Mucosa of rectum (tissue), 2 donors: ENCODE results near the gene MSI2.

Experiments used
- H3K27ac ChIP-seq, 2 donors: one replicate each; pipeline ENCODE4 v1.7.0; 2013; ENCODE audit warnings: inconsistent platforms in 2 of 2, low read depth in 2 of 2, low read length in 2 of 2
- H3K27me3 ChIP-seq, 2 donors: one replicate each; pipeline ENCODE4 v1.7.0; 2013; ENCODE audit warnings: low read length in 2 of 2; ENCODE audit not compliant: control insufficient read depth in 2 of 2, insufficient read depth in 2 of 2
- H3K36me3 ChIP-seq, 2 donors: one replicate each; pipeline ENCODE4 v1.7.0; 2013; ENCODE audit warnings: low read length in 2 of 2; ENCODE audit not compliant: control insufficient read depth in 2 of 2, insufficient read depth in 2 of 2
- H3K4me1 ChIP-seq, 2 donors: one replicate each; pipeline ENCODE4 v1.7.0; 2013; ENCODE audit warnings: low read length in 2 of 2, mild to moderate bottlenecking in 1 of 2; ENCODE audit not compliant: control insufficient read depth in 2 of 2, insufficient read depth in 2 of 2
- H3K4me3 ChIP-seq, 2 donors: one replicate each; pipeline ENCODE4 v1.7.0; 2013; ENCODE audit warnings: low read length in 2 of 2
- H3K9ac ChIP-seq, 2 donors: one replicate each; pipeline ENCODE4 v1.7.0; 2013; ENCODE audit warnings: low read length in 2 of 2, low read depth in 1 of 2, mild to moderate bottlenecking in 1 of 2
- H3K9me3 ChIP-seq, 2 donors: one replicate each; pipeline ENCODE4 v1.7.0; 2013; ENCODE audit warnings: low read length in 2 of 2; ENCODE audit not compliant: control insufficient read depth in 2 of 2
- donor health status: healthy.
- donor health status: Normal muscosa, but diverticular disease.

Gene MSI2

DNA sequence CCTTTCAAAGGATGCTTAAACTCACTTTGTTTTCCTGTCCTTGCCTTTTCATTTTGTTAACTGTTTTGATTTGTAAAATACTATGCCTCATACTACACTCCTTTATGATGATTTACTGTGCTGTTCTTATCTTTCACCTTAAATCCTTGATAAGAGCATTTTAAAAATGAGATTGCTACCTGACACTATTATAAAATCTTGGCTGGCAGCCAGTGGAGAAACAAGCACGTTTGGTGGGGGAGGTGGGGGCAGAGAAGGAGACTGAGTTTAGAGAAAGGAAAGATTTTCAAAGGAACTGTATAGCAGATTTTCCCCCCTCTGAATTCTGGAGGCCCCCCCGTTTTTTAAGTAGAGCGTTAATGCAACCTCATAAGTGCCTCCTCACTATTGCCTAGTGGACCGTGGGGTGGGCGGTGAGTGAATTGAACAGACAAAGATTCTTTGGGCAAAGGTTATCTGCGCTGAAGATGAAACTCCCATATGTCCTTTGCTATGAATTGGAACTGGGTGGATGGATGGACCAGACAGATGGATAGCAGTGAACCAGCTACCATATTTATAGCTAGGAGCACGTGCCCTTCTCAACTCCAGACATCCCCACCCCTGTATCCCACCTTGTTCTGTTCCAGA lies 288.6 kb downstream of the MSI2 start:
- Histone ChIP-seq H3K9ac (no peak overlapping the region), H3K4me3 (no peak overlapping the region), H3K4me1 (peaks cover 2 to 5% of the 10 kb centered on the region in 2 donors), H3K27ac (no peak overlapping the region), H3K9me3 (no peaks in the 10 kb centered on the region), H3K36me3 (no peaks in the 10 kb centered on the region), H3K27me3 (no peaks in the 10 kb centered on the region)

DNA sequence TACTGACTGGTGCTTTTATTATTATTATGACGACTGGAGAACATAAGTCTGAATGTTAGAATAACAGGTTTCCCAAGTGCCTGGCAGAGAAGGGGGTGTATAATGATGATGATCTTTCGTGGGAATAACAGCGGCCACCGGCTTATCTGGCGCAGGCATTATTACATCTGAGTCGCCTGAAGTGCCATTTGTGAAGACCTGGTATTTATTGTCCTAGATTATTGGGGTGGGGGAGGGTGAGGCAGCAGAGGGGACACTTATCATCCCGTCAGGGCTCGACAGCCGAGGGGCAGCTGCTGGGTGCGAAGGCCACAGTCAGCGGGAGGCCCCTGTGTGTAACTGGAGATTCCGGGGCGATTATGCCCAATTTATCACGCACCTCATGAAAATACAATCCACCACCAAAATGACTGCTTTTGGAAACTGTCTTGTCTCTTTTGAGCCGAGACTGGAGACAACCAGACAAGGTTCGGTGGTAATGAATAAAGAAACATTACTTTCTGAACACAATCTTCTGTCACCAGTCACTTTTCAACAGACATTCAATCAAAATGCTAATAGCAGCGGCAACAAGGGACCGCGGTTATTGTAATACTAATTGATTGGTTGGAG lies 289.5 kb downstream of the MSI2 start:
- no peak overlapping the region for H3K27ac ChIP-seq
- no peak overlapping the region for H3K4me3 ChIP-seq
- H3K4me1 ChIP-seq, result peaks cover 2 to 5% of the 10 kb centered on the region in 2 donors
- H3K9me3 ChIP-seq, result no peaks in the 10 kb centered on the region
- no peaks in the 10 kb centered on the region for H3K36me3 ChIP-seq
- no peak overlapping the region for H3K9ac ChIP-seq
- H3K27me3 ChIP-seq, result no peaks in the 10 kb centered on the region

DNA sequence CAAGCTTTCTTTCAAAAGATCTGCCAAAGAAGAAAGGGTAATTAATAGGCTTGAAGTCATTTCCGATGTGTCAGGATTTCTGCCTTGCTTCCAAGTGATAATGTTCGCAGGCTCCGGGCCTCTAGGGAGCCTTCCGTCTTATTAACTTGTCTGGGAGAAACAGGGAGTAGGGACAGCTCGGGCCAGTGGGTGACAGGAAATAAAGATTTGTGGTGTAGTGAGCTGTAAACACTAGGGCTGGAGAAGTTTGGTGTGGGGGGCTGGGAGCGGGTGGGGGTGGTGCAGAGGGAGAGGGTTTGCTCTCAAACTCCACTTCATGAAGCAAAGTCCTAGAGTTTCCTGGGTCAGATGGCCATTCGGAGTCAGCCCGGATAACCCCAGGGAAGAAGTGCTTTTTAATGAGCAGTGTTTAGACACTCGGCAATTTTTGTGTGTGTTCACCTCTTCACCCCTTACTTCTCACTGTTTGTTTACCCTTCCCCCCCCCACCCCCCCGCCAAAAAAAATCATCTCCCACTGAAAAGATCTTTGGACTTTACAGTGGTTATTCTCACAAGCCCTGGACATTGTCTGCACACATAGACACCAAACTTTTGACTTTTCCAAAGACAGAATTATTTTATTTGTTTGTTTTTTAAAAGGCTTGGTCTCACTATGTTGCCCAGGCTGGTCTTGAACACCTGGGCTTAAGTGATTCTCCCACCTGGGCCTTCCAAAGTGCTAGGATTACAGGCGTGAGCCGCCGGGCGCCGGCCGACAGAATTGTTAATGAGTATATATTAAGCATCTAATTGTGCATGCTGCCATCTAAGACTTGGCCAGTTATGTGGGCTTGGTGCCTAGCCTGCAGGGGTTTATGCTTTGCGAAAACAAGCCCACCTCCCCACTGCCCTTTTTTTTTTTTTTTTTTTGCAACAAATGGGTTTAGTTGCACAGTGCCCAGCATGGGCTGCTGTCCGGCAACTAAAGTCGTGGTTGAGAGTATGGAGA lies 292.4 kb downstream of the MSI2 start:
- Histone ChIP-seq H3K9ac (no peak overlapping the region), H3K27me3 (no peaks in the 10 kb centered on the region), H3K36me3 (no peaks in the 10 kb centered on the region), H3K27ac (no peak overlapping the region), H3K4me3 (no peak overlapping the region), H3K4me1 (peaks cover 5 to 9% of the 10 kb centered on the region in 2 donors), H3K9me3 (no peaks in the 10 kb centered on the region)

DNA sequence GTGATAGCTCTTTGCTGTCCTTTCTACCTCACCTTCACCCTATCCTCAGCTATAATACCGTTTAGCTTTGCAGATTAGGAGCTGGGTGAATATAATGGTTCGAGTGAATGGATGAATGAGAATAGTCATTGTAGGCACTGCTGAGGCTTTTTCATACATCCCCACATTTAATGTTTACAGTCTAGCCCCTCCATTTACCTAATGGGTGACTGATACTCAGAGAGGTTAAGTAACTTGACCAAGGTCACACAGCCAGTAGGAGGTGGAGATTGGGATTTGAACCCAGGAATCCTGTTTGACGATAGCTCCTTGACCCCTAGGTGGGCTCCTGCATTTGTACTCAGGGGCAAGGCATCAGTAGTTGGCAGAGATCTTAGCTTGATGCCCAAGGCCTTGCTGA lies 293.1 kb downstream of the MSI2 start:
- Histone ChIP-seq H3K36me3 (no peaks in the 10 kb centered on the region), H3K27ac (no peak overlapping the region), H3K9ac (no peak overlapping the region), H3K9me3 (no peaks in the 10 kb centered on the region), H3K4me1 (peaks cover 3 to 9% of the 10 kb centered on the region in 2 donors), H3K27me3 (no peaks in the 10 kb centered on the region), H3K4me3 (no peak overlapping the region)

DNA sequence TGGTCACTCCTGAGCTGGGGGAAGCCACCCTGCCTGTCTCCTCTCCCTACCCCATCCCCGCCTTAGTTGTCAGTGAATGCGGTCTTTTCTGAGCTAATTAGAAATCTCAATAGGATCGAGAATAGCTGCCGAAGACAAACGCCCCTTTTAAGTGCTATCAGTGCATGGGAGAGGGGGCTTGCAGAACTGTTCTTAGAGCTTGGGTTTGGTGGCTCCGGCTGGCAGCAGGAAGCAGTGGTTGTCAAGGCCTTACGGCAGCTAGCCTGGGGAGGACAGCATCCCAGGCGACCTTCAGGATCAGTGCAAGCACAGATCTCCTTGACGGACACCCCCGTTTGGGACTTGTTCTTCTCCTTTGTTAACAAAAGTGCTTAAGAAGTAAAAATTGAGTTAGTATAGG lies 293.7 kb downstream of the MSI2 start:
- Histone ChIP-seq H3K9me3 (no peaks in the 10 kb centered on the region), H3K4me3 (no peak overlapping the region), H3K27ac (no peak overlapping the region), H3K4me1 (peaks cover 0 to 9% of the 10 kb centered on the region in 2 donors), H3K9ac (no peak overlapping the region), H3K27me3 (no peaks in the 10 kb centered on the region), H3K36me3 (no peaks in the 10 kb centered on the region)

DNA sequence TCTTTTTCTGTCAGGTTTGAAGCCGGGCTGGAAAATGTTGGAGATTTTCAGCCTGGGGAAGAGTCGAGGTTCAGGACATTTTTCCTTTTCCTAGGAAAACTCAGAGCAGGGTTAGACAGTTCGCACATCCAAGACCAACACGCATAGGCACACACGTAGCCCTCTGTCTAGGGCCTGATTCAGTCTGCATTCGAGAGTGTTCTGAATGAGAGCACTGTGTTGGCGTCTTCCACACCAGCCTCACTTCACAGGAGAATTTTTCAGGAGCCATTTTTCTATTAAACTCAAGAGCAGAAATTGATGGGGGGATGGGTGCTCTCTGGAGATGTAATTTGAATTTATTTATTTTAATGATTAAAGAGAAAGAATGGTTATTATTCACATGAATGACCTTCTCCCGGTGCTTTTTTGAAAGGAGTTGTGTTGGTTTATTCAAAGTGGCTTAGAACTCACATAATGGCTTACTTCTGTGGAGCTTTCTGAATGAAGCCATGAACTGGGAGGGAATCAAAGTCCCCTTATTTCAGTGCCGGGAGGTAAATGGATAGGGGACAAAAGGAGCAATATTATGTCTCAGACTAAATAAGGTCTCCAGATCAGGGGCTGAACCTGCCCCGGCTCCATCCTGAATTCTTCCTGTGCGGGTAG lies 294.5 kb downstream of the MSI2 start:
- Histone ChIP-seq H3K27me3 (no peaks in the 10 kb centered on the region), H3K4me3 (no peak overlapping the region), H3K36me3 (no peaks in the 10 kb centered on the region), H3K4me1 (peaks cover 0 to 9% of the 10 kb centered on the region in 2 donors), H3K27ac (peak overlapping the region in 1 of 2 donors; percentile 65), H3K9me3 (no peaks in the 10 kb centered on the region), H3K9ac (no peak overlapping the region)

DNA sequence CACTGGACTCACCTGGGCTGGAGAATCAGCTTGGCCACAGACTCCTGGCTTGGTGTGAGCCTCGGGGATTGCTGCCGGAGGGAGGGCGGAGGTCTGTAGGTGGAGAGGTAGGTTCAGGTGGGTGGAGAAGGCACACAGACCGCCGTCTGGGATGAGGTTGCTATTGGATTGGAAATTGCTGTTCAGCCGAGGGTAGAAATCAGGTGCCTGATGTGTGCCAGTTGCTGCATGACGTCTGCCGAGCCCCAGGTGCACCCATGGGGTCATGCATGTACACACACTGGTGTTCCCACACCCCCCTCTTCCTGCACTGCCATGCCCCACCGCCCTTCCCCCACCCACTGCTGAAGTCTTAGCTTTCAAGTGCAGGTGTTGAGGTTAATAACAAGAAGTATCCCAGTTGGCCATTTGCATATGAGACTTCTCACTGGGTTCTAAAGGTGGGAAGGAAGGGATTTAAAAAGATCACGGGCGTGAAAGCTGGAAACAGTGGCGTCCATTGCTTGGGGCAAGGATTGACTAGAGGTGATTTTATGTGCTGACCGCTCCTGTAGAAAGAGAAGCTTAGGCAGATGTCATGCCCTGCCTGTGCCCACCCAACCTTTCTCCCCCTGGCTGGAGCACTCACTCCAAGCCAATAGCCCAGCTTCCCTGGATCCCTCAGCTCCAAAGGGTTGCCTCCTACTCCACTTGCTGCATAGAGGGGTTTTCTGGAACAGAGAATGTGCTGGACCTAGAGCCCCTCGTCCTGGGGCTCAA lies 295.2 kb downstream of the MSI2 start:
- H3K27me3 ChIP-seq, result no peaks in the 10 kb centered on the region
- H3K9ac ChIP-seq, result no peak overlapping the region
- peak overlapping the region; percentile 40 to 65 for H3K27ac ChIP-seq
- H3K36me3 ChIP-seq, result no peaks in the 10 kb centered on the region
- H3K4me3 ChIP-seq, result no peak overlapping the region
- no peaks in the 10 kb centered on the region for H3K9me3 ChIP-seq
- peaks cover 0 to 9% of the 10 kb centered on the region in 2 donors for H3K4me1 ChIP-seq

DNA sequence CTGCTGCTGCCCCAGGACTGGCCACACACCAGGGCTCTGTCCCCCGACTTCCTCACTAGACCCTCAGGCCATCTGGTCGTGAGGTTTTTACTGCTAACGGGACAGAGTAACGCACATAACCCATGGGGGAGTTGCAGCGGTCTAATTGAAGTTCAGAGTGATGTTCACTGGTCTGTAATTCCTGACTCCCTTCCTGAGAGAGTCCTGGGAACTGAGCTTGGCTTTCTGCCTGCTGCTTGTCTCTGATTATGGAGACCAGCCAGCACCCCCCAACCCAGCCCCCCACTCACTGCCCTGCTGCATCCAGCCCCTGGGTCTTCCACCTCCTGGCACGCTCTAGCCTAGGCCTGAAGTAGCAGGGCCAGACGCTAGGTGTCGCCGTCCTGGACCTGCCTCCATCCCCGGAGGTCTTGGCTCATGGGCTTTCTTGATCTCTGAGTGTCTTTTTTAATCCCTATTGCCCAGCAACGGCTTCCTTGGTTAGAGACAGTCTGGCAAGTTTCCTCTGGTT lies 295.8 kb downstream of the MSI2 start:
- Histone ChIP-seq H3K27ac (peak overlapping the region; percentile 40 to 57), H3K27me3 (no peaks in the 10 kb centered on the region), H3K9ac (no peak overlapping the region), H3K4me3 (no peak overlapping the region), H3K9me3 (no peaks in the 10 kb centered on the region), H3K4me1 (peaks cover 0 to 9% of the 10 kb centered on the region in 2 donors), H3K36me3 (no peaks in the 10 kb centered on the region)

DNA sequence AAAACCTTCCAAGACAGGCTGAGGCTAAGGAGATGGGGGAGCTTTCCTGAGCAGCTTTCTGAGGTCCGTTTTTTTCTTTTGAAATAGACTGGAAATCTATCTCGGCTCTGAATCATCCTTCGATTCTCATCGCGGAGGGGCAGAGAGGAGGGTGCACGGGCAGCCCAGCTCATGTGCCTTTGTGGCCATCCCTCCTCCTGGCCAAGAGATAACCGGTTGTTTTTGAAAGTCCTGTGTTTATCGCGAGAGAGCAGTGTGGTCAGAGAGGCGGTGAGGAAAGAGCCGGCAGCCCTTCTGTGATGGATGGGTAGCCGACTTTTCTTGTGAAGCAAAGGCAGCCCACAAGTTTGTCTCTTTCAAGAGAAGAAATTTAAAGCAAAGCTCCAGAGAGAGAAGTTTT lies 297.2 kb downstream of the MSI2 start:
- Histone ChIP-seq H3K4me1 (peaks cover 0 to 7% of the 10 kb centered on the region in 2 donors), H3K36me3 (no peaks in the 10 kb centered on the region), H3K27ac (no peak overlapping the region), H3K9ac (no peak overlapping the region), H3K27me3 (no peaks in the 10 kb centered on the region), H3K4me3 (no peak overlapping the region), H3K9me3 (no peaks in the 10 kb centered on the region)
